ENCODE results near the gene POLR1G. TPM values are rescaled to one million over a fixed set of nuclear protein-coding genes. Genes with fewer than 3 reads are reported as not detected.
A peak's percentile ranks its signal among the peaks of the same experiment; 100 is the strongest.
"Not testable (repeated sequence)": the region's sequence is repeated elsewhere in the genome, so short reads cannot be mapped to it uniquely, and the experiment has no call there.

The POLR1G gene
- total RNA-seq, 4 donors from 2014 or later: 5.1 to 8.3 (median 5.8) TPM

GRCh38 chr19:45423033-45423588 is 16.7 kb downstream of the POLR1G start:
- no peaks in the 10 kb centered on the region for H3K27me3 ChIP-seq
- peak overlapping the region; percentile 65 to 89 (median 78) for H3K4me3 ChIP-seq
- H3K9me3 ChIP-seq: no peaks in the 10 kb centered on the region
- peak overlapping the region; percentile 86 to 96 (median 92) for H3K27ac ChIP-seq
- intact Hi-C loops (cut with DNase I; ENCODE audit: low total_unique reads) (loop anchor here (2.0 to 10.0 kb wide), 3 partner anchors 16 to 292 kb away; partner anchors contain the start of gene POLR1G), in situ Hi-C loops (cut with MboI; ENCODE audit: low sequenced_read_pairs in 4 of 4) (no loop called here)
- TF ChIP-seq POLR2A (IDR thresholded peaks at IDR 0.05): no peak
- TF ChIP-seq, protein P1, sequence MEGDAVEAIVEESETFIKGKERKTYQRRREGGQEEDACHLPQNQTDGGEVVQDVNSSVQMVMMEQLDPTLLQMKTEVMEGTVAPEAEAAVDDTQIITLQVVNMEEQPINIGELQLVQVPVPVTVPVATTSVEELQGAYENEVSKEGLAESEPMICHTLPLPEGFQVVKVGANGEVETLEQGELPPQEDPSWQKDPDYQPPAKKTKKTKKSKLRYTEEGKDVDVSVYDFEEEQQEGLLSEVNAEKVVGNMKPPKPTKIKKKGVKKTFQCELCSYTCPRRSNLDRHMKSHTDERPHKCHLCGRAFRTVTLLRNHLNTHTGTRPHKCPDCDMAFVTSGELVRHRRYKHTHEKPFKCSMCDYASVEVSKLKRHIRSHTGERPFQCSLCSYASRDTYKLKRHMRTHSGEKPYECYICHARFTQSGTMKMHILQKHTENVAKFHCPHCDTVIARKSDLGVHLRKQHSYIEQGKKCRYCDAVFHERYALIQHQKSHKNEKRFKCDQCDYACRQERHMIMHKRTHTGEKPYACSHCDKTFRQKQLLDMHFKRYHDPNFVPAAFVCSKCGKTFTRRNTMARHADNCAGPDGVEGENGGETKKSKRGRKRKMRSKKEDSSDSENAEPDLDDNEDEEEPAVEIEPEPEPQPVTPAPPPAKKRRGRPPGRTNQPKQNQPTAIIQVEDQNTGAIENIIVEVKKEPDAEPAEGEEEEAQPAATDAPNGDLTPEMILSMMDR (IDR thresholded peaks at IDR 0.05 in 4 of 5, conservative IDR thresholded peaks at IDR 0.05 in 1 of 5): no peak
- ATAC-seq: no peak
- peaks cover 0 to 15% of the 10 kb centered on the region in 2 donors for H3K36me3 ChIP-seq
- peaks cover 25 to 27% of the 10 kb centered on the region in 2 donors for H3K4me1 ChIP-seq
- DNase-seq: no peak

- peak; percentile 73 to 78 for ATAC-seq
- H3K4me3 ChIP-seq: peak within 1 kb of the TSS; percentile 65 to 89 (median 78)
- H3K27ac ChIP-seq: peak within 1 kb of the TSS; percentile 86 to 96 (median 92)
- peaks cover 0 to 9% of the 10 kb centered on the region in 2 donors for H3K36me3 ChIP-seq
- H3K27me3 ChIP-seq: no peaks in the 10 kb centered on the region
- in situ Hi-C loops (cut with MboI; ENCODE audit: low sequenced_read_pairs in 4 of 4): no loop called here
- peaks cover 25 to 31% of the 10 kb centered on the region in 2 donors for H3K4me1 ChIP-seq
- H3K9me3 ChIP-seq: no peaks in the 10 kb centered on the region
- intact Hi-C loops (cut with DNase I; ENCODE audit: low total_unique reads): loop anchor here (2.0 to 10.0 kb wide), 3 partner anchors 17 to 291 kb away; partner anchors contain the start of gene POLR1G
- DNase-seq: peak; percentile 76 to 89
- TF ChIP-seq, protein P1 (IDR thresholded peaks at IDR 0.05 in 4 of 5, conservative IDR thresholded peaks at IDR 0.05 in 1 of 5): no peak
- peak; percentile 63 to 76 for TF ChIP-seq POLR2A (IDR thresholded peaks at IDR 0.05)
Observed at GRCh38 chr19:45423589-45424190, 17.2 kb downstream of the POLR1G start, which contains the start of gene ERCC1. Gene ERCC1, minus strand, starts transcription at chr19:45423917. Its CDS starts 543 bp downstream, at chr19:45423374.

- in situ Hi-C loops (cut with MboI; ENCODE audit: low sequenced_read_pairs in 4 of 4): no loop called here
- intact Hi-C loops (cut with DNase I; ENCODE audit: low total_unique reads): loop anchor here (5.0 to 10.0 kb wide), 3 partner anchors 117 to 290 kb away; partner anchors contain the start of gene OPA3
- ATAC-seq (peak; percentile 68 to 78), DNase-seq (peak; percentile 61 to 68)
- peaks cover 30 to 31% of the 10 kb centered on the region in 2 donors for H3K4me1 ChIP-seq
- no peaks in the 10 kb centered on the region for H3K27me3 ChIP-seq
- H3K36me3 ChIP-seq: peaks cover 0 to 6% of the 10 kb centered on the region in 2 donors
- H3K9me3 ChIP-seq: no peaks in the 10 kb centered on the region
- H3K27ac ChIP-seq: peak overlapping the region; percentile 86 to 96 (median 92)
- TF ChIP-seq POLR2A (IDR thresholded peaks at IDR 0.05): no peak
- TF ChIP-seq, protein P1 (IDR thresholded peaks at IDR 0.05 in 4 of 5, conservative IDR thresholded peaks at IDR 0.05 in 1 of 5): no peak
- peak overlapping the region; percentile 65 to 89 (median 78) for H3K4me3 ChIP-seq
Observed at GRCh38 chr19:45424191-45425058, 18.0 kb downstream of the POLR1G start.

DNA sequence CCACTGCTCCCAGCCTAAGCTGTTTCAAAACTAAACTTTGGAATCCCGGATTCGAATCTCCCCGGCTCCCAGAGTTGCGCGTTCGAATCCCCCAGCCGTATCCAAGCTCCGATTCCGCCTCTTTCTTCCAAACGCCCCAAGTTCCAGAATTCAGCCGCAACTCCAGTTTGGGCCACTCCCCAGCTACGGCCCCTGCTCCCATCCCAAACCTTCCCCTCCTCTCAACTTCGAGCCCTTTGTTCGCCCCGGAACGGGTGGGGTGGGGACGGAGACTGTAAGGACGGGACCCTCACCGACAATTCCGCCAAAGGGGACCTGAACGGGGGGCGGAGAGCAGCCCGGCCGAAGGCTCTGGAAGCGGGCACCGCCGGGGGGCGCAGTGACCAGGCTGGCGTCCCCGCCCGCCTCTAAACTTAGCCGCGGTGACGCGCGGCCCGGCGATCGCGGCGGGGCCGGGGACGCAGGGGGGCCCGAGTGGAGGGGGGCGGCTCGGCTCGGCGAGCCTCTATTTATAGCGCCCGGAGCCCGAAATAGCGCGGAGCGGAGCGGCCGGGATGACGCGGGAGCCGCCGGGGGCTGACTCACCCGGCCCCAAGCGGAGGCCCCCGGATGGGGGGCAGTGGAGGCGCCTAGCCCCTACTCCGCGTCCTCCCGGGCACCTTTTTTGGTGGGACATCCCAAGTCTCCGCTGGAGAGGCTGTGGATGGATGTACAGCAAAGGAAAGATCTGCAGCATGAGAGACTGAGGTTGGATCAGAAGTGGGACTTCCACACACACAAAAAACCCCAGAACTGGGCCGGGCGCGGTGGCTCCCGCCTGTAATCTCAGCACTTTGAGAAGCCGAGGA is 22.2 kb downstream of the POLR1G start:
- in situ Hi-C loops (cut with MboI; ENCODE audit: low sequenced_read_pairs in 4 of 4) (no loop called here), intact Hi-C loops (cut with DNase I; ENCODE audit: low total_unique reads) (loop anchor here (2.0 to 10.0 kb wide), 4 partner anchors 14 to 286 kb away; partner anchors contain the start of gene OPA3)
- ATAC-seq (peak; percentile 34 to 36), DNase-seq (peak; percentile 34 to 74)
- H3K36me3 ChIP-seq: no peaks in the 10 kb centered on the region
- peak overlapping the region; percentile 61 to 87 (median 62) for H3K4me3 ChIP-seq
- TF ChIP-seq POLR2A (IDR thresholded peaks at IDR 0.05): peak; percentile 67 to 81
- TF ChIP-seq, protein P1 (IDR thresholded peaks at IDR 0.05 in 4 of 5, conservative IDR thresholded peaks at IDR 0.05 in 1 of 5): peak; percentile 32 to 60 (median 51)
- H3K9me3 ChIP-seq: no peaks in the 10 kb centered on the region
- peak overlapping the region; percentile 87 to 96 (median 92) for H3K27ac ChIP-seq
- H3K27me3 ChIP-seq: no peaks in the 10 kb centered on the region
- H3K4me1 ChIP-seq: peaks cover 25 to 27% of the 10 kb centered on the region in 2 donors

DNA sequence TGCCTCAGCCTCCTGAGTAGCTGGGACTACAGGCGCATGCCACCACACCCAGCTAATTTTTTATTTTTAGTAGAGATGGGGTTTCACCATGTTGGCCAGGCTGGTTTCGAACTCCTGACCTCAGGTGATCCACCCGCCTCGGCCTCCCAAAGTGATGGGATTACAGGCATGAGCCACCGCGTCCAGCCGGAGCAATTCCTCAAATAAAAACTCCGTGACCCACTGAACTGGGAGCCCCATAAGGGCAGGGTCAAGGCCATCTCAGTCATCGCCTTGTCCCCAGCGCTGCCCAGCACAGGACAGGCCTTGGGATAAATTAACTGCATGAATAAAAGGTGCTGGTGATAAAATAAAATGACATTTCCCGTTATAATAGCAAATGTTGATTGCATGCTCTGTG is 23.5 kb downstream of the POLR1G start:
- DNase-seq; ATAC-seq; H3K9me3 ChIP-seq; H3K4me3 ChIP-seq; H3K36me3 ChIP-seq; in situ Hi-C loops (cut with MboI; ENCODE audit: low sequenced_read_pairs in 4 of 4); H3K27me3 ChIP-seq: not testable (repeated sequence)
- Histone ChIP-seq H3K4me1 (peaks cover 16 to 17% of the 10 kb centered on the region in 2 donors), H3K27ac (peak overlapping the region; percentile 87 to 96 (median 92))
- intact Hi-C loops (cut with DNase I; ENCODE audit: low total_unique reads): loop anchor here (2.0 to 10.0 kb wide), 4 partner anchors 13 to 285 kb away; partner anchors contain the start of gene OPA3

DNA sequence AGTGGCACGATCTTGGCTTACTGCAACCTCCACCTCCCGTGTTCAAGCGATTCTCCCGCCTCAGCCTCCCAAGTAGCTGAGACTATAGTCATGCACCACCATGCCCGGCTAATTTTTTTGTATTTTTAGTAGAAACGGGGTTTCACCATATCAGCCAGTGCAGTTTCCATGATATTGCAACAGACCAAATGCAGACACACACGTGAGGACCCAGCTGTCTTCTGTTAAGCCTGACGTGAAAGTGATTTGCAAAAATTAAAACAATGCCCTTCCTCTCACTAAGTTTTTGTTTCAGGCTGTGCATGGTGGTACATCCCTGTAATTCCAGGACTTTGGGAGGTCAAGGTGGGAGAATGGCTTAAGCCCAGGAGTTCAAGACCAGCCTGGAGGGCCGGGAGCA is 24.6 kb downstream of the POLR1G start:
- ATAC-seq: not testable (repeated sequence)

More for the DNA sequence above, 24.6 kb downstream of the POLR1G start:
- DNase-seq; H3K4me3 ChIP-seq; H3K4me1 ChIP-seq; H3K27me3 ChIP-seq; intact Hi-C loops (cut with DNase I; ENCODE audit: low total_unique reads); H3K36me3 ChIP-seq; in situ Hi-C loops (cut with MboI; ENCODE audit: low sequenced_read_pairs in 4 of 4); H3K27ac ChIP-seq; H3K9me3 ChIP-seq: not testable (repeated sequence)
